A673 (cell line): ENCODE measurements around the gene MINDY4.
"Not testable (repeated sequence)": the region's sequence is repeated elsewhere in the genome, so short reads cannot be mapped to it uniquely, and the experiment has no call there.

Experiments used
- EZH2 ChIP-seq: fragments of 200-600 bp; sonication (generic); IDR thresholded peaks from 2 replicates; pipeline ENCODE4 v1.6.1; 2017; ENCODE audit warnings: borderline replicate concordance, low read depth, mild to moderate bottlenecking, mixed read lengths, antibody characterized with exemption, low read length; ENCODE audit not compliant: poor library complexity, severe bottlenecking
- TF ChIP-seq, protein P1 (sequence below): fragments of 300-800, 200-600 bp; sonication (generic); conservative IDR thresholded peaks from 2 replicates; pipeline ENCODE4 v1.5.1; 2017; ENCODE audit warnings: low read depth, mild to moderate bottlenecking, antibody characterized with exemption, low read length, moderate library complexity, mixed read lengths

DNA sequence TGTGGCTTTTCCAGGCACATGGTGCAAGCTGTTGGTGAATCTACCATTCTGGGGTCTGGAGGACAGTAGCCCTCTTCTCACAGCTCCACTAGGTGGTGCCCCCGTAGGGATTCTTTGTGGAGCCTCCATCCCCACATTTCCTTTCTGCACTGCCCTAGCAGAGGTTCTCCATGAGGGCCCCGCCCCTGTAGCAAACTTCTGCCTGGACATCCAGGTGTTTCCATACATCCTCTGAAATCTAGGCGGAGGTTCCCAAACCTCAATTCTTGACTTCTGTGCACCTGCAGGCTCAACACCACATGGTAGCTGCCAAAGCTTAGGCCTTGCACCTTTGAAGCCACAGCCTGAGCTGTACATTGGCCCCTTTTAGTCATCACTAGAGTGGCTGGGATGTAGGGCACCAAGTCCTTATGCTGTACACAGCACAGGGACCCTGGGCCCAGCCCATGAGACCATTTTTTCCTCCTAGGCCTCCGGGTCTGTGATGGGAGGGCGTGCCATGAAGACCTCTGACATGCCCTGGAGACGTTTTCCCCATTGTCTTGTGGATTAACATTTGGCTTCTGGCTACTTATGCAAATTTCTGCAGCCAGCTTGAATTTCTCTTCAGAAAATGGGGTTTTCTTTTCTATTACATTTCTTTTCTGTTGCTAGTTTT is 62.9 kb downstream of the MINDY4 start:
- TF ChIP-seq, protein P1, sequence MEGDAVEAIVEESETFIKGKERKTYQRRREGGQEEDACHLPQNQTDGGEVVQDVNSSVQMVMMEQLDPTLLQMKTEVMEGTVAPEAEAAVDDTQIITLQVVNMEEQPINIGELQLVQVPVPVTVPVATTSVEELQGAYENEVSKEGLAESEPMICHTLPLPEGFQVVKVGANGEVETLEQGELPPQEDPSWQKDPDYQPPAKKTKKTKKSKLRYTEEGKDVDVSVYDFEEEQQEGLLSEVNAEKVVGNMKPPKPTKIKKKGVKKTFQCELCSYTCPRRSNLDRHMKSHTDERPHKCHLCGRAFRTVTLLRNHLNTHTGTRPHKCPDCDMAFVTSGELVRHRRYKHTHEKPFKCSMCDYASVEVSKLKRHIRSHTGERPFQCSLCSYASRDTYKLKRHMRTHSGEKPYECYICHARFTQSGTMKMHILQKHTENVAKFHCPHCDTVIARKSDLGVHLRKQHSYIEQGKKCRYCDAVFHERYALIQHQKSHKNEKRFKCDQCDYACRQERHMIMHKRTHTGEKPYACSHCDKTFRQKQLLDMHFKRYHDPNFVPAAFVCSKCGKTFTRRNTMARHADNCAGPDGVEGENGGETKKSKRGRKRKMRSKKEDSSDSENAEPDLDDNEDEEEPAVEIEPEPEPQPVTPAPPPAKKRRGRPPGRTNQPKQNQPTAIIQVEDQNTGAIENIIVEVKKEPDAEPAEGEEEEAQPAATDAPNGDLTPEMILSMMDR, result not testable (repeated sequence)
- TF ChIP-seq EZH2, result not testable (repeated sequence)
